Measurements from ENCODE around the gene SLIT2.

Gene SLIT2

DNA sequence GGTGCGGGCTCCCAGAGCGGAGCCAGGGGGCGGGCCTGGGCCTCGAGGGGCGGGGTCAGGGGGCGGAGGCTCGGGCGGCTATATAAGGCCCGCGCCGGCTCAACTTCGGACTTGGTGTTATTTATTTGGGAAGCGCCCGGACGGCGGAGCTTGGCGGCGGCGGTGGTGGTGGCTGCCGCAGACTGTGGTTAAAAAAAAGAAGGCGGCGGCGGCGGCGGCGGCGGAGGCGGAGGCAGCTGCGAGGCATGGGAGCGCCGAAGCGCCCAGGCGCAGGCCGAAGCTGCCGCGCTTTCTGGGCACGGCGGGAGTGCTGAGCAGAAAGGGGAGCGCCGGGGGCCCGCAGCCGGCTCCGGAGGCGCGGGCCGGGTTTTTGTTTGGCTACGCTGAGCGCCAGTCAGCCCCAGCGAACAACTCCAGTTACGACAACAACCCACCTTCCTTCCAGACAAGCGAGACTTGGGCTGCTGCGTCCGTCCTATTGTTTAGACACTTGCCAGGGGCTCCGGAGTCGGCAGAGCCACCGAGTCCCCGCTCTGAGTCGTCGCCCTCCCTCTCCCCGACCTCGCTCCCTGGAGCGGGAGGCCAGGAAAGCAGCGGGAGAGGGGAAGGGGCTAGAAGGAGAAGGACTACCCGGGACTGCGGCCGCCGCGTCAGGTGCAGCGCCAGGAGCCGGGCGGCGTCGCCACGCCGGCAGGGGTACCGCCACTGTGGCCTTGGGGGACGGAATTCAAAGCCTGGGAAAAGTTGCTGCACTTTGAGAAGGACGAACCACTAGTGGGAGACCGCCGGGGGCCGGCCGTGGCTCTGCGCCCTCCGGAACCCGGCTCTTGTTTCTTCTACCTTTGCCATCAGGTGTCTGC is at the start of gene SLIT2:
TSS of gene SLIT2 (plus strand) at position 110 of the 860 bp plus-strand sequence. CDS start 1,911 bp downstream, outside the sequence.
- DNase-seq (ENCODE audit: low spot score): no peak

DNA sequence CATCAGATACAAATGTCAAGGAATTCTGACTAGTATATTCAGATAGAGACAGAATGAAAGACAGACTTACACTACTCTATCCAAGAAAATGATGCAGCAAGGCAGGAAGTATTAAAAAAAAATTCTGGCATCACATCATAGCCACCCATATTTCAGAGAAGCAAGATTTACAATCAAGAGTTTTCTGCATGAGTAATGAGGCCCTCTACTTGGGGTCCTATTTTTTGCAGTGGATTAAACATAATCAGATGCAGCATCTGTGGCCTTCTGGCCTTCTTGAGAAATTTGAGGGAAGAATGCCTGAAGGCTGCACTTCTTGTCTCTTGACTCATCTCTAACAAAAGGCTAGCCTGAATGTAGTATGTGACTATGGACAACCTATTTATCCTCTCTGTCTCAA is 48.2 kb upstream of the SLIT2 start:
- DNase-seq (ENCODE audit: low spot score): no peak

GRCh38 chr4:20217521-20217920 is 34.2 kb upstream of the SLIT2 start:
- DNase-seq (ENCODE audit: low spot score): no peak

DNA sequence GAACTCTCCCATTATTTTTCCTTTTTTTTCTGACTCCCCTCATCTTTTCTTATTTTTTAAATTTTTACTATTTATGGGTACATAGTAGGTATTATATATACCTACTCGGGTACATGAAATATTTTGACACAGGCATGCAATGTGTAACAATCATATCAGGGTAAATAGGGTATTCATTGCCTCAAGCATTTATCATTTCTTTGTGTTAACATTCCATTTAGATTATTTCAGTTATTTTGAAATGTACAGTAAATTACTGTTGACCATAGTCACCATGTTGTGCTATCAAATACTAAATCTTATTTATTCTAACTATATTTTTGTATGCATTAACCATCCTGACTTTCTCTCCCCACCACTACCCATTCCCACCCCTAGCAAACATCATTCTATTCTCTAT is 33.8 kb upstream of the SLIT2 start:
- DNase-seq (ENCODE audit: low spot score): no peak

DNA sequence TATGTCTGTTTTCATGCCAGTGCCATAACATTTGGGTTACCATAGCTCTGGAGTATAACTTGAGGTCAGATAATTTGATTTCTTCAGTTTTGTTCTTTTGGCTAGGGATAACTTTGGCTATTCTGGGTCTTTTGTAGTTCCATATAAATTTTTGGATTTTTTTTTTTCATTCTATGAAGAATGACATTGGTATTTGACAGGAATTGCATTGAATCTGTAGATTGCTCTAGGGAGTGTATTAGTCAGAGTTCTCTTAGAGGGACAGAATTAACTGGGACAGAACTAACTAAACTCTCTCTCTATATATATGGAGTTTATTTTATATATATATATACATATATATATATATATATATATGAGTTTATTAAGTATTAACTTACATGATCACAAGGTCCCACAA is 32.2 kb upstream of the SLIT2 start:
- no peak for DNase-seq (ENCODE audit: low spot score)

GRCh38 chr4:20237894-20238537 is 13.7 kb upstream of the SLIT2 start:
- DNase-seq (ENCODE audit: low spot score): no peak

DNA sequence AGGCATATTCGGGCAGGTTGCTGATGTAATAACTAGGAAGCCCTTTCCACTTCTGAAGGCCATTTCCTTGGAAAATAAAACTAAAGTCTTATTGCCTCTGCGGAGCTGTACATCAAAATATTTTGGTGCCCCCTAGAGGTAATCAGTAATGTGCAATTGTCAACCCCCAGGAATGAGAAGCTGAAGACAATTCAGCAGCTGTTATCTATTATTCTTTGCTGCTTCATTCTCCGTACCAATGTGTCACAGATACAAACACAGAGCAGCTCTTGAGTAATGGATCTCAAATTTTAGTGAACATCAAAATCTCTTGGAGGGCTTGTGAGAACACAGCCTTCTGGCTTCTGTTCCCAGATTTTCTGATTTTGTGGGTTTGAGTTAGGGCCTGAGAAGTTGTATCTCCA is 3.5 kb upstream of the SLIT2 start:
- peak; percentile 44 for DNase-seq (ENCODE audit: low spot score)

DNA sequence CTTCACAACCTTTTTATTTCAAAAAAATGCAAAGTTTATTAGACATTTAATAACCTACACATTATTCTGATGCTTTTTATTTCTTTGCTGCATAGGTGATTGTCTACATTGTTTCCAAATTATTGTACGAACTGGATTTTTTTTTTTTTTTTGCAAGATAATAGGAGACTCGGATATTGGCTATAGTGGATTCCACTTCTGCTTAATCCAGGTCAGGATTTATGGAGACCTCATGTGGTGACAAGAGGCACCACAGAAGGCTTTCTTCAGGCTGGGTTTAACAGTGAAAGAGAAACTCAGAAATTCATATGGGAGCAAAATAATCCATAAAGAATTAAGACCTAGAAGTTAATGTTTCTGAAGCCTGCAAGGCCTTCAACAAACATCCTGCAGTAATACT is 2.4 kb upstream of the SLIT2 start:
- DNase-seq (ENCODE audit: low spot score): no peak

- no peak for DNase-seq (ENCODE audit: low spot score)
Observed at GRCh38 chr4:20251031-20251795, 492 bp upstream of the SLIT2 start.

- DNase-seq (ENCODE audit: low spot score): no peak
Observed at GRCh38 chr4:20252656-20253282, 1.1 kb downstream of the SLIT2 start.

GRCh38 chr4:20253283-20253734 is 1.6 kb downstream of the SLIT2 start:
- no peak for DNase-seq (ENCODE audit: low spot score)

DNA sequence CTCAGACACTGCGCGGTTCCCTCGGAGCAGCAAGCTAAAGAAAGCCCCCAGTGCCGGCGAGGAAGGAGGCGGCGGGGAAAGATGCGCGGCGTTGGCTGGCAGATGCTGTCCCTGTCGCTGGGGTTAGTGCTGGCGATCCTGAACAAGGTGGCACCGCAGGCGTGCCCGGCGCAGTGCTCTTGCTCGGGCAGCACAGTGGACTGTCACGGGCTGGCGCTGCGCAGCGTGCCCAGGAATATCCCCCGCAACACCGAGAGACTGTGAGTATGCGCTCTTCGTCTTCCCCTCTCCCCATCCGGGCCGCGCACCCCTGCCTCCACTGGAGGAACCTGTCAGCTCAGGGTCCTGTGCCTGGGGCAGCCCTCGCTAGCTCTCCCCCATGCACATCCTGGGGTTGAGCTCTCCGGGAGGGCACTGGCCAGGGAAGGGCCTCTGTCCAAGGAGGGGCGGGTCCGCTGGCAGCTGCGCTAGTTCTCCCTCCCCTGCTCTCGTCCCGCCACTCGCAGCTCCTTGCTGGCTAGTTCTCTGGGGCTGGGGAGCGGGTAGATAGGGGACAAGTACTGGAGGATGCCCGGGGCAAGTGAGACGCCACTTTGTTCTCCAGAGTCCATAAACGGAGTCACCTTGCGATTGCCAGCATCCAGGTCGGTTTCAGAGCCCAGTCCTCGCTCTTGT is 2.2 kb downstream of the SLIT2 start:
- DNase-seq (ENCODE audit: low spot score): no peak

DNA sequence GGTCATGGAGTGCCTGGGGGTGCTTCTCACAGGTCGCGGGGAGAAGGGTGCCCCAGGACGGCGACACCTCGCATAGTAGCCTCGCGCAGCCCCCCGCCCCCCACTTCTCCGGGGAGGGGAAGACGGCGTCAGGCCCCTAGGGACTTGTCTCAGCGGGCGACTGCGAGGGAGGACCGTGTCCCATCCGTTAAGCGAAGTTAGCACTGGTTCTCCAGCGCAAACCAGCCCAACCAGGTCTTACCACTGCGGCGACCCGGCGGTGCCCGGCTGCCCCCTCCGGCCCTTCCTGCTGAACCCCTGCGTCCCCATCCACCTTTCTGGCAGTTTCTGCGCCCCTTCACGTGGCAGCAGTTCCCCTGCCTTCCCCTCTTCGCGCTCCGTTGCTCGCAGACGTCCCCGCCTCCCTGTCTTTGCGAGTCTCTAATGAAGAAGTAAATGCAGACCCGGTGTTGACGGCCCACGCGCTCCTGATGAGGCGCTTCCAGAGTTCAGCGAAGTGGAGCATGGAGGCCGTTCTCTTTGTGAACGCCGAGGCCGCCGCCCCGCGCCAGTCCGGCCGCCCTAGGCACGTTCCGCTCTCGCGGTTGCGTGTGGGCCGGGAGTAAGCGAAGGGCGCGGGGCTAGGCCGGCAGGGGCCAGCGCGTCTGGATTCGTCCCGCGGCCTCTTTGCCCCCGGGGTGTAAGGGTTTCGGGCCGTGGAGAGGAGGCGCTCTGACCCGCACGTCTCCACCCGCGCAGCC is 3.0 kb downstream of the SLIT2 start:
- no peak for DNase-seq (ENCODE audit: low spot score)

DNA sequence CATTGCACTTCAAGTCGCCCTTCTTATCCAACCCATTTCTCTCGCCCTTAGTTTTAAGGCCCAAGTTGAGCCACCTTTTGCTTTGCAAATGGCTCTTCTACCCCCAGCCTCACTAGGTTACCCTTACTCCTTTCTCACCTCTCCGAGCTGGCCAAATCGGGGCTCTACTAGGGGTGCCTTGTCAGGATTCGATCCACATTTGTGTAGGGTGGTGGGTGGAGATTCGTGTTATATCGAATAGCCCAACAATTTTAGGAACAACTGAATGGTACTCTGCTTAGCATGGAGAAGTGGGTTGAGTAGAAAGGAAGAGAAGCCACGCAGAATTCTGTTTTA is 3.5 kb downstream of the SLIT2 start:
- DNase-seq (ENCODE audit: low spot score): no peak

- DNase-seq (ENCODE audit: low spot score): no peak
Observed at GRCh38 chr4:20255823-20256222, 4.1 kb downstream of the SLIT2 start.

DNA sequence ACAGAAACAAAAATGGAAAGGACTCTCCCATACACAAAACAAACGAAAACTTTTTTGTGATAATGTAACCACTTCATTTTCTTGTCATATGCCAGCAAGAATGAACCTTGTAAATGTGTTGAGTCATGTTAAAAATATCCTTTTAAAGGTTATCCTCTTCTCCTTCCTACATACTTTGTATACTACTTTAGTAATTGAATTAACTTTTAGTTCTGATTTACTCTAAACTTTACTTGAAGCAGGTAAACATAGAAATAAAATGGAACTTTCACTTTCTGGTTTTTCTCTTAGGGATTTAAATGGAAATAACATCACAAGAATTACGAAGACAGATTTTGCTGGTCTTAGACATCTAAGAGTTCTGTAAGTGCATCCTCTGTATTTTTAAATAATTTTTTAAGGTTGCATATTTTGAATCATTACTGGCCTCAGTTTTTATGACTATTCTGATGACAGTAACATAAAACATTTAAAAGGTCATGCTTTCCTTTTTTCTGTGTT is 4.7 kb downstream of the SLIT2 start:
- no peak for DNase-seq (ENCODE audit: low spot score)

- DNase-seq (ENCODE audit: low spot score): no peak
Observed at GRCh38 chr4:20259707-20260106, 8.0 kb downstream of the SLIT2 start.

DNA sequence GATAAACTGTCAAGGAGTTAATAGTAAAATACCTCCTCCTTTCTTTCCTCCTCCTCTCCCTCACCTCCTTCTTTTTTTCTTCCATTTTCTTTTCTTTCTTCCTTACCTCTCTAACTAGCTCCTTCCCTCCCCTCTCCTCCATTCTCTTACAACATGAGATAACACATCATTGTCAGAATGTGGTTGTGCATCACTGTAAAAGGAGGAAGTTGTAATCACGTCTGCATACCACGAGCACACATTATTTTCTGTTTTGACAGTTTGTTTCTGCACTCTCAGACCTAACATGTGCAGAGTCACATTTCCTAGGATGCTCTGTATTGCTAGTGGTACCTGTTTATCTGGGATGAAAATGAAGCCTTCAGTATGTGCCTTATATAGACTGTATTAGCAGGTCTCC is 9.1 kb downstream of the SLIT2 start:
- no peak for DNase-seq (ENCODE audit: low spot score)

DNA sequence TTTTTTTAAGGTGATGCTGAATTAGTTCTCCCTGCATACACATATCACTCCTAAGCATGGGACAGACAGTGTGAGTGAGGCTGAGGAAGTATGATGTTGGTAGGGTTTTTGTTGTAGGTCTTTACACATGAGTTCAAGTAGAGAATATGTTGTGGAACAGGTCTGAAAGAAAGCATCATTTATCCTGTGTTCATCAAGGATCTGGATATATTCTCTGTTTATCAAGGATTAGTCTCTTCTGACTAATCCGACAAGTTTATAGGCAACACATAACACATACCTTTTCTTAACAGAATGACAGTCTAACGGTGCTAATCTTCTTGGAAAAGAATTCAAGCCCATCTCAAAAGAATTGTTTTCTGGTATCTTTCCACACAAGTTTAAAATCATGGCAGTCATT is 10.5 kb downstream of the SLIT2 start:
- no peak for DNase-seq (ENCODE audit: low spot score)

- DNase-seq (ENCODE audit: low spot score): no peak
Observed at GRCh38 chr4:20264688-20265087, 13.0 kb downstream of the SLIT2 start.

GRCh38 chr4:20265726-20266125 is 14.0 kb downstream of the SLIT2 start:
- DNase-seq (ENCODE audit: low spot score): no peak
